Vagina (tissue), 2 donors: Measurements from ENCODE around the gene PTRH1.

ENCODE experiments used
- POLR2AphosphoS5 ChIP-seq, 2 donors: sonication (generic); formaldehyde crosslinking; IDR thresholded peaks; one replicate each; pipeline ENCODE4 v1.9.0; 2017; ENCODE audit warnings: antibody characterized with exemption in 2 of 2, mild to moderate bottlenecking in 2 of 2, low read depth in 1 of 2; ENCODE audit not compliant: insufficient read depth in 1 of 2
- TF ChIP-seq, protein P1 (sequence below), 3 experiments: fragments of 450-650 bp in 2 of 3; fragments of 200-600 bp in 1 of 3; sonication (generic) in 1 of 3; IDR thresholded peaks; one replicate each; pipeline ENCODE4 v1.5.1; 2017 to 2019; ENCODE audit warnings: antibody characterized with exemption in 3 of 3, mild to moderate bottlenecking in 2 of 3, moderate library complexity in 2 of 3

GRCh38 chr9:127698386-127698785 lies 17.1 kb downstream of the PTRH1 start:
- TF ChIP-seq, protein P1, sequence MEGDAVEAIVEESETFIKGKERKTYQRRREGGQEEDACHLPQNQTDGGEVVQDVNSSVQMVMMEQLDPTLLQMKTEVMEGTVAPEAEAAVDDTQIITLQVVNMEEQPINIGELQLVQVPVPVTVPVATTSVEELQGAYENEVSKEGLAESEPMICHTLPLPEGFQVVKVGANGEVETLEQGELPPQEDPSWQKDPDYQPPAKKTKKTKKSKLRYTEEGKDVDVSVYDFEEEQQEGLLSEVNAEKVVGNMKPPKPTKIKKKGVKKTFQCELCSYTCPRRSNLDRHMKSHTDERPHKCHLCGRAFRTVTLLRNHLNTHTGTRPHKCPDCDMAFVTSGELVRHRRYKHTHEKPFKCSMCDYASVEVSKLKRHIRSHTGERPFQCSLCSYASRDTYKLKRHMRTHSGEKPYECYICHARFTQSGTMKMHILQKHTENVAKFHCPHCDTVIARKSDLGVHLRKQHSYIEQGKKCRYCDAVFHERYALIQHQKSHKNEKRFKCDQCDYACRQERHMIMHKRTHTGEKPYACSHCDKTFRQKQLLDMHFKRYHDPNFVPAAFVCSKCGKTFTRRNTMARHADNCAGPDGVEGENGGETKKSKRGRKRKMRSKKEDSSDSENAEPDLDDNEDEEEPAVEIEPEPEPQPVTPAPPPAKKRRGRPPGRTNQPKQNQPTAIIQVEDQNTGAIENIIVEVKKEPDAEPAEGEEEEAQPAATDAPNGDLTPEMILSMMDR (IDR thresholded peaks at IDR 0.05), result no peak
- TF ChIP-seq POLR2AphosphoS5 (IDR thresholded peaks at IDR 0.05; ENCODE audit: insufficient read depth in 1 of 2, low read depth in 1 of 2), result no peak
